Measurements from ENCODE around the gene THRB.

The THRB gene

GRCh38 chr3:24393316-24393715 lies 101.3 kb downstream of the THRB start:
- no peak for DNase-seq (ENCODE audit: low spot score)
- in situ Hi-C loops (cut with MboI; ENCODE audit: low sequenced_read_pairs, unreplicated experiment) = no loop called here
- TF ChIP-seq CTCF (IDR thresholded peaks at IDR 0.05; ENCODE audit: borderline replicate concordance, control extremely low read depth, extremely low read depth, insufficient read depth, missing control alignments) = no peak

GRCh38 chr3:24390169-24391130 lies 104.2 kb downstream of the THRB start:
- in situ Hi-C loops (cut with MboI; ENCODE audit: low sequenced_read_pairs, unreplicated experiment) = no loop called here
- no peak for TF ChIP-seq CTCF (IDR thresholded peaks at IDR 0.05; ENCODE audit: borderline replicate concordance, control extremely low read depth, extremely low read depth, insufficient read depth, missing control alignments)
- DNase-seq (ENCODE audit: low spot score) = no peak

- TF ChIP-seq CTCF (IDR thresholded peaks at IDR 0.05; ENCODE audit: borderline replicate concordance, control extremely low read depth, extremely low read depth, insufficient read depth, missing control alignments) = no peak
Measured at GRCh38 chr3:24389108-24390090, 105.3 kb downstream of the THRB start.

GRCh38 chr3:24388611-24389010 lies 106.0 kb downstream of the THRB start:
- TF ChIP-seq CTCF (IDR thresholded peaks at IDR 0.05; ENCODE audit: borderline replicate concordance, control extremely low read depth, extremely low read depth, insufficient read depth, missing control alignments) = no peak
- in situ Hi-C loops (cut with MboI; ENCODE audit: low sequenced_read_pairs, unreplicated experiment) = no loop called here
- no peak for DNase-seq (ENCODE audit: low spot score)

More at GRCh38 chr3:24389108-24390090, 105.3 kb downstream of the THRB start:
- in situ Hi-C loops (cut with MboI; ENCODE audit: low sequenced_read_pairs, unreplicated experiment) = no loop called here
- DNase-seq (ENCODE audit: low spot score) = no peak

DNA sequence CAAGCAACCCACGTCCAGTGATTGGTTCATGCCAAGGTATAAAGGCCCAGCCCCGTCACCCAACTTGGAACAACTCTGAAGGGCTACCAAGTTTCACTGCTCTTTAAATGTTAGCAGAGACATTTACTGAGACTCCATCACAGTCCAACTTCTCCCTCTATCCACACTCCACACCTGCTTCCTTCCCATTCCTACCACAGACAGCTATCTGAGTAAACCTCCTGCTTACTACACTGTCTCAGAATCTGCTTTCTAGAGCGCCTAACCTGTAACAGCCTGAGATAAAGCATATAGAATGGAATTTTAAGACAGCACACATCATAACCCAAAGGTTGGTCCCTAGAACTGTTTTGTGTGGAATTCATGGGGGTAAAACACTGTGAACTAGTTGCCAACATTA lies 106.5 kb downstream of the THRB start:
- in situ Hi-C loops (cut with MboI; ENCODE audit: low sequenced_read_pairs, unreplicated experiment) = no loop called here
- no peak for TF ChIP-seq CTCF (IDR thresholded peaks at IDR 0.05; ENCODE audit: borderline replicate concordance, control extremely low read depth, extremely low read depth, insufficient read depth, missing control alignments)

GRCh38 chr3:24387493-24387892 lies 107.2 kb downstream of the THRB start:
- DNase-seq (ENCODE audit: low spot score) = no peak

More for the DNA sequence above, 106.5 kb downstream of the THRB start:
- no peak for DNase-seq (ENCODE audit: low spot score)

More at GRCh38 chr3:24387493-24387892, 107.2 kb downstream of the THRB start:
- TF ChIP-seq CTCF (IDR thresholded peaks at IDR 0.05; ENCODE audit: borderline replicate concordance, control extremely low read depth, extremely low read depth, insufficient read depth, missing control alignments) = no peak
- in situ Hi-C loops (cut with MboI; ENCODE audit: low sequenced_read_pairs, unreplicated experiment) = no loop called here

Measured in GM13976 (cell line).